ENCODE results near the gene ANKS1B. TPM values are rescaled to one million over a fixed set of nuclear protein-coding genes. Genes with fewer than 3 reads are reported as not detected.

ANKS1B gene
- polyA plus RNA-seq, 1 experiment, result 0.27 TPM

- CTCF ChIA-PET, result no interaction called here
- TF ChIP-seq, protein P1, sequence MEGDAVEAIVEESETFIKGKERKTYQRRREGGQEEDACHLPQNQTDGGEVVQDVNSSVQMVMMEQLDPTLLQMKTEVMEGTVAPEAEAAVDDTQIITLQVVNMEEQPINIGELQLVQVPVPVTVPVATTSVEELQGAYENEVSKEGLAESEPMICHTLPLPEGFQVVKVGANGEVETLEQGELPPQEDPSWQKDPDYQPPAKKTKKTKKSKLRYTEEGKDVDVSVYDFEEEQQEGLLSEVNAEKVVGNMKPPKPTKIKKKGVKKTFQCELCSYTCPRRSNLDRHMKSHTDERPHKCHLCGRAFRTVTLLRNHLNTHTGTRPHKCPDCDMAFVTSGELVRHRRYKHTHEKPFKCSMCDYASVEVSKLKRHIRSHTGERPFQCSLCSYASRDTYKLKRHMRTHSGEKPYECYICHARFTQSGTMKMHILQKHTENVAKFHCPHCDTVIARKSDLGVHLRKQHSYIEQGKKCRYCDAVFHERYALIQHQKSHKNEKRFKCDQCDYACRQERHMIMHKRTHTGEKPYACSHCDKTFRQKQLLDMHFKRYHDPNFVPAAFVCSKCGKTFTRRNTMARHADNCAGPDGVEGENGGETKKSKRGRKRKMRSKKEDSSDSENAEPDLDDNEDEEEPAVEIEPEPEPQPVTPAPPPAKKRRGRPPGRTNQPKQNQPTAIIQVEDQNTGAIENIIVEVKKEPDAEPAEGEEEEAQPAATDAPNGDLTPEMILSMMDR (IDR thresholded peaks at IDR 0.05; ENCODE audit: insufficient read depth, low read depth, low read length), result no peak
- Histone ChIP-seq H3K36me3 (ENCODE audit: control insufficient read depth, insufficient read depth, low read length) (no peaks in the 10 kb centered on the region), H3K27me3 (ENCODE audit: control insufficient read depth, insufficient read depth, low read length) (no peaks in the 10 kb centered on the region), H3K4me3 (ENCODE audit: low read depth, low read length) (no peak overlapping the region)
- POLR2A ChIA-PET, result no interaction called here
- no peak for DNase-seq (ENCODE audit: low read depth)
These were observed 713.7 kb downstream of the ANKS1B start for GRCh38 chr12:99271071-99271470.

DNA sequence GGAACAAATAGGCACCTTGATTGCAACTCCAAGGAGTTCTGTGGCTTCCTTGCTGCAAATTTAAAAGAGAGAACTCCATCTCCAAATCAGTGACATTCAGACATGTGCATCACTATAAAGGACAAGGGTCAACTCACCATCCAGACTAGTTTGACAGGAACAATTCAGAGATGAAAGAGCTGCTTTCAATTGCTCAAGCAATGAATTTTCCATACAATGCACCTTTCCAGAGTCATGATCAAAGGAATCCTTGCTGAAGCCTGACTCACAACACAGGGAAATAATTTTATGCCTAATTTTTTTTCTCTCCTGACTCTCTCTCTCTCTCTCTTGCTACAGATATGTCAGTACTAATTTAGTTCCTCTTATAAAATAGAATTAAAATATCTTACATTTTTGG lies 717.7 kb downstream of the ANKS1B start:
- ChIA-PET CTCF (no interaction called here), POLR2A (no interaction called here)
- no peak for DNase-seq (ENCODE audit: low read depth)
- Histone ChIP-seq H3K27me3 (ENCODE audit: control insufficient read depth, insufficient read depth, low read length) (no peaks in the 10 kb centered on the region), H3K36me3 (ENCODE audit: control insufficient read depth, insufficient read depth, low read length) (no peaks in the 10 kb centered on the region), H3K4me3 (ENCODE audit: low read depth, low read length) (no peak overlapping the region)
- TF ChIP-seq, protein P1 (IDR thresholded peaks at IDR 0.05; ENCODE audit: insufficient read depth, low read depth, low read length), result no peak

GRCh38 chr12:99265648-99266047 lies 719.1 kb downstream of the ANKS1B start:
- H3K27me3 ChIP-seq (ENCODE audit: control insufficient read depth, insufficient read depth, low read length), result no peaks in the 10 kb centered on the region
- H3K4me3 ChIP-seq (ENCODE audit: low read depth, low read length), result no peak overlapping the region
- TF ChIP-seq, protein P1 (IDR thresholded peaks at IDR 0.05; ENCODE audit: insufficient read depth, low read depth, low read length), result no peak
- no peaks in the 10 kb centered on the region for H3K36me3 ChIP-seq (ENCODE audit: control insufficient read depth, insufficient read depth, low read length)
- ChIA-PET POLR2A (no interaction called here), CTCF (no interaction called here)
- no peak for DNase-seq (ENCODE audit: low read depth)

DNA sequence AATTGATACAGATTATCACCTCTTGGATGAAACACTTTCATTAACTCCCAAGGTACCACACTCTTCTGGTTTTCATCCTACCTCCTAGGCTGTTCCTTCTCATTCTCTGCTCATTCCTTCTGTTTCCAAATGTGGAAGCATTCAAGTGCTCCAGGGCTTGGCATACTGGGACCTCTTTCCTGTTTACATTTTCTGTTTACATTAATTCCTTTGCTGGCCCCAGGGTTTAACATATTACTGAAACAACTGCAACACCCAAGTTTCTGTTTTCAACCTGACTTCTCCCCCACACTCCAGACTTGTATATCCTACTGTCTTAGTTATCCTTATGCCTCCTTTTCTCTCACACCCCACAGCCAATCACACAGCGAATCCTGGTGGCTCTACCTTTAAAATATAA lies 723.5 kb downstream of the ANKS1B start:
- TF ChIP-seq, protein P1 (IDR thresholded peaks at IDR 0.05; ENCODE audit: insufficient read depth, low read depth, low read length), result no peak
- H3K27me3 ChIP-seq (ENCODE audit: control insufficient read depth, insufficient read depth, low read length), result no peaks in the 10 kb centered on the region
- ChIA-PET POLR2A (no interaction called here), CTCF (no interaction called here)
- no peak overlapping the region for H3K4me3 ChIP-seq (ENCODE audit: low read depth, low read length)
- no peaks in the 10 kb centered on the region for H3K36me3 ChIP-seq (ENCODE audit: control insufficient read depth, insufficient read depth, low read length)
- DNase-seq (ENCODE audit: low read depth), result no peak

DNA sequence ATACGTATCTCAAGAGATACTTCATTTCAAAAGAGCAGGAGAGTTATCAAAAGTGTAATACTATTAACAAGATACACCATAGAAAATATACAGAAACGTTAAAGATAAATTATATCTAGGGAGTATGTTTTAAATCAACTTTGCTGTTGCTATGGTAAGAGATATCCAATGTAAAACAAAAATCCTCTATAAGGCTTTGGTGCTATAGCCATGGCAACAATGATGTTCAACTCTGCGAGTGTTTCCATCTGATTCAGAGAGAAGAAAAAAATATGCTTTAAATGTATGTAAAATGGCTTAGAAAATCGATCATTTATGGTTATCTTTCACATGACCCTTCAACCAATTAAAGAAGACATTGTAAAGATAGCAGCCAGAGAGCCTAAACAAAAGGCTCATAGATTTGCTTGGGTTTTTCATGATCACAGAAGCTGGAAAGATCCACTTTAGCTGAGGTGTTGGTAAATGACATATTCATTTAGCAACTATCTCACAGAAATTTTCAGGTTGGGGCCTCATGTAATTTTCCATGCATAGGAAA lies 724.2 kb downstream of the ANKS1B start:
- TF ChIP-seq, protein P1 (IDR thresholded peaks at IDR 0.05; ENCODE audit: insufficient read depth, low read depth, low read length), result no peak
- Histone ChIP-seq H3K27me3 (ENCODE audit: control insufficient read depth, insufficient read depth, low read length) (no peaks in the 10 kb centered on the region), H3K36me3 (ENCODE audit: control insufficient read depth, insufficient read depth, low read length) (no peaks in the 10 kb centered on the region), H3K4me3 (ENCODE audit: low read depth, low read length) (no peak overlapping the region)
- POLR2A ChIA-PET, result no interaction called here
- CTCF ChIA-PET, result no interaction called here
- DNase-seq (ENCODE audit: low read depth), result no peak
